GM23338 (cell line): Measurements from ENCODE around the gene HK2. TPM values are rescaled to one million over a fixed set of nuclear protein-coding genes. Genes with fewer than 3 reads are reported as not detected.

Experiments used
- ATAC-seq: fragments of 200-7000 bp; cut with Tn5 transposase; 3 replicates; pipeline ENCODE4 v1.9.1; 2020
- DNase-seq: peaks from one replicate; pipeline ENCODE4 v3.0.0-alpha.2; 2015; ENCODE audit warnings: low spot score
- H2AFZ ChIP-seq: fragments of 200-600 bp; sonication (generic); 2 replicates; pipeline ENCODE4 v1.8.0; 2016; ENCODE audit warnings: antibody characterized with exemption, mild to moderate bottlenecking, moderate library complexity
- H3F3A ChIP-seq: fragments of 200-600 bp; sonication (generic); replicated peaks from 2 replicates; pipeline ENCODE4 v1.8.0; 2017; ENCODE audit warnings: antibody characterized with exemption, mixed run types, low read depth
- H3K27ac ChIP-seq: fragments of 200-600 bp; sonication (generic); 2 replicates; pipeline ENCODE4 v1.6.1; 2016; ENCODE audit warnings: low read depth
- H3K27me3 ChIP-seq: fragments of 200-600 bp; sonication (generic); 2 replicates; pipeline ENCODE4 v1.8.0; 2016; ENCODE audit warnings: mild to moderate bottlenecking, mixed run types, moderate library complexity; ENCODE audit not compliant: insufficient read depth
- H3K36me3 ChIP-seq: fragments of 200-600 bp; sonication (generic); 2 replicates; pipeline ENCODE4 v1.8.0; 2016; ENCODE audit warnings: mild to moderate bottlenecking; ENCODE audit not compliant: insufficient read depth
- H3K4me1 ChIP-seq: fragments of 200-600 bp; sonication (generic); 2 replicates; pipeline ENCODE4 v1.8.0; 2016; ENCODE audit warnings: mild to moderate bottlenecking, moderate library complexity; ENCODE audit not compliant: insufficient read depth
- H3K4me2 ChIP-seq: fragments of 200-600 bp; sonication (generic); 2 replicates; pipeline ENCODE4 v1.7.1; 2017; ENCODE audit warnings: mixed run types
- H3K4me3 ChIP-seq: fragments of 200-600 bp; sonication (generic); 2 replicates; pipeline ENCODE4 v1.6.1; 2016; ENCODE audit warnings: mixed run types
- H3K79me2 ChIP-seq: fragments of 200-600 bp; sonication (generic); replicated peaks from 2 replicates; pipeline ENCODE4 v1.8.0; 2017; ENCODE audit warnings: mild to moderate bottlenecking; ENCODE audit not compliant: insufficient read depth
- H3K9me2 ChIP-seq: fragments of 200-600 bp; sonication (generic); 2 replicates; pipeline ENCODE4 v1.8.0; 2017; ENCODE audit not compliant: insufficient read depth
- H4K20me1 ChIP-seq: fragments of 200-600 bp; sonication (generic); replicated peaks from 2 replicates; pipeline ENCODE4 v1.8.0; 2017; ENCODE audit warnings: mild to moderate bottlenecking; ENCODE audit not compliant: insufficient read depth
- H3K27ac Mint-ChIP-seq: 2 replicates; pipeline ENCODE4 v1.8.0; 2020; ENCODE audit warnings: inconsistent platforms, mild to moderate bottlenecking, moderate library complexity, mixed read lengths
- H3K27me3 Mint-ChIP-seq: 3 replicates; pipeline ENCODE4 v1.8.0; 2022; ENCODE audit warnings: low read depth, mild to moderate bottlenecking, moderate library complexity, mixed read lengths, inconsistent platforms; ENCODE audit not compliant: insufficient read depth, poor library complexity
- H3K36me3 Mint-ChIP-seq: 3 replicates; pipeline ENCODE4 v1.8.0; 2021; ENCODE audit warnings: low read depth, mild to moderate bottlenecking, inconsistent platforms, moderate library complexity, mixed read lengths
- H3K4me1 Mint-ChIP-seq: 3 replicates; pipeline ENCODE4 v1.8.0; 2020; ENCODE audit warnings: mild to moderate bottlenecking, inconsistent platforms, mixed read lengths
- H3K4me3 Mint-ChIP-seq: 3 replicates; pipeline ENCODE4 v1.8.0; 2021; ENCODE audit warnings: moderate library complexity, mild to moderate bottlenecking, inconsistent platforms, mixed read lengths
- H3K9me3 Mint-ChIP-seq: 3 replicates; pipeline ENCODE4 v1.8.0; 2020; ENCODE audit warnings: moderate library complexity, mild to moderate bottlenecking, inconsistent platforms, mixed read lengths
- CREB1 ChIP-seq: fragments of 250-450 bp; sonication (Bioruptor Pico); IDR thresholded peaks from 2 replicates; pipeline ENCODE4 v1.5.0; 2020; ENCODE audit warnings: low read depth, mild to moderate bottlenecking, moderate library complexity
- EZH2 ChIP-seq: fragments of 200-600 bp; sonication (generic); IDR thresholded peaks from one replicate; pipeline ENCODE4 v1.8.0; 2017; ENCODE audit warnings: antibody characterized with exemption, mild to moderate bottlenecking, low read depth; ENCODE audit not compliant: unreplicated experiment
- EZH2phosphoT487 ChIP-seq: fragments of 200-600 bp; sonication (generic); IDR thresholded peaks from one replicate; pipeline ENCODE4 v1.8.1; 2018; ENCODE audit warnings: antibody characterized with exemption; ENCODE audit not compliant: unreplicated experiment
- JUNB ChIP-seq: IDR thresholded peaks from one replicate; pipeline ENCODE4 v1.6.1; 2016; ENCODE audit warnings: antibody characterized with exemption; ENCODE audit not compliant: unreplicated experiment
- NANOG ChIP-seq: IDR thresholded peaks from 2 replicates; pipeline ENCODE4 v1.6.1; 2016; ENCODE audit warnings: antibody characterized with exemption, borderline replicate concordance
- POLR2AphosphoS5 ChIP-seq: IDR thresholded peaks from 2 replicates; pipeline ENCODE4 v1.6.1; 2016; ENCODE audit warnings: antibody characterized with exemption, low read depth
- STAT1 ChIP-seq: IDR thresholded peaks from one replicate; pipeline ENCODE4 v1.6.1; 2016; ENCODE audit warnings: antibody characterized with exemption; ENCODE audit not compliant: unreplicated experiment
- ZNF331 ChIP-seq: fragments of 250-450 bp; sonication (Bioruptor Pico); IDR thresholded peaks from 2 replicates; pipeline ENCODE4 v1.5.0; 2020; ENCODE audit warnings: low read depth, mild to moderate bottlenecking, moderate library complexity
- ZNF462 ChIP-seq: fragments of 250-450 bp; sonication (Bioruptor Pico); IDR thresholded peaks from 2 replicates; pipeline ENCODE4 v1.5.0; 2020; ENCODE audit warnings: mild to moderate bottlenecking, moderate library complexity
- polyA plus RNA-seq: library from polyadenylated mRNA; unstranded; fragments of >200 nt; fragmentation: Nextera tagmentation; extraction: Ambion mirVana; gene quantifications from 2 replicates; pipeline ENCODE4 v1.2.1, GENCODE V29; 2016
- total RNA-seq: library from RNA; depleted of rRNA; stranded (reverse); fragments of >200 nt; shearing (Covaris generic); gene quantifications from 2 replicates; pipeline ENCODE4 v1.2.3, GENCODE V29; 2014

Gene HK2
- total and polyA plus RNA-seq, 2 experiments from 2014 or later, result 23.2 to 54.7 TPM

- TF ChIP-seq POLR2AphosphoS5 (no peak), ZNF462 (CRISPR knock-in tag) (no peak)
Observed at GRCh38 chr2:74910245-74910644, 76.3 kb downstream of the HK2 start (continued).

GRCh38 chr2:74911061-74911460 is 77.1 kb downstream of the HK2 start:
- no peaks in the 10 kb centered on the region for H4K20me1 ChIP-seq
- no peaks in the 10 kb centered on the region for H3K36me3 ChIP-seq
- Mint-ChIP-seq H3K36me3 (peaks cover 4% of the 10 kb centered on the region; the same call in 1 of the 3 replicates), H3K4me3 (no peak overlapping the region), H3K27me3 (peaks cover 2% of the 10 kb centered on the region), H3K4me1 (peaks cover 10% of the 10 kb centered on the region; the same call in 2 of the 3 replicates), H3K9me3 (peaks cover 4% of the 10 kb centered on the region; the same call in 2 of the 3 replicates), H3K27ac (no peak overlapping the region)
- H3K4me3 ChIP-seq, result no peak overlapping the region
- no peak overlapping the region for H3K4me2 ChIP-seq
- DNase-seq (no peak), ATAC-seq (no peak)
- no peaks in the 10 kb centered on the region for H3F3A ChIP-seq
- H3K9me2 ChIP-seq, result 0 out of 2 replicates have a peak, but pooled peaks cover 3% of the 10 kb centered on the region
- H2AFZ ChIP-seq, result no peak overlapping the region
- H3K79me2 ChIP-seq, result no peaks in the 10 kb centered on the region
- H3K27me3 ChIP-seq, result peaks cover 9% of the 10 kb centered on the region
- no peak overlapping the region for H3K27ac ChIP-seq
- peaks cover 6% of the 10 kb centered on the region; the same call in 1 of the 2 replicates for H3K4me1 ChIP-seq
- TF ChIP-seq ZNF462 (CRISPR knock-in tag) (no peak), EZH2phosphoT487 (no peak), ZNF331 (no peak), NANOG (no peak), POLR2AphosphoS5 (no peak), JUNB (no peak), EZH2 (no peak), CREB1 (no peak), STAT1 (no peak)
